NCI-H2196 treated with DMSO at 0.1 percent for 48 hours (cell line): ENCODE measurements around the gene RPP25.
A peak's percentile ranks its signal among the peaks of the same experiment; 100 is the strongest.
"Not testable (repeated sequence)": the region's sequence is repeated elsewhere in the genome, so short reads cannot be mapped to it uniquely, and the experiment has no call there.

ENCODE experiments used
- DNase-seq: peaks from one replicate; lab custom pipeline; 2025; ENCODE audit not compliant: unreplicated experiment; lab: John Stamatoyannopoulos, UW

Gene RPP25

DNA sequence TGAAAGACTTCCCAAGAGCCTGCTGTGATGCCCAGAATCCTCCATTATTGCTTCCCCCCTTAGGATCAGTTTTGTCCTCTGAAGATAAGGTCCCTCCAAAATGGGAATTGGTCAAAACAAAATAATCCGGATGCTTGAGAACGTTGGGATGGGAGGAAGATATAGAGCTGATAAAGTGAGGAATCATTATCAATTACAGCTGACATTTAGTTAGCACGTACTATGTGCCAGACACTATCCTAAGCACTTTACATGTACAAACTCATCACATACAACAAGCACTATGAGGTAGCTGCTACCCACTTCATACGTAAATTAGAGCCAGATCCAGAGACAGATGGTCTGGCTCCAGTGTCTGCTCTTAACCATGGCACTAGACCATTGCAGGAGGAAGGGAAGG lies 6.6 kb upstream of the RPP25 start:
- no peak for DNase-seq

DNA sequence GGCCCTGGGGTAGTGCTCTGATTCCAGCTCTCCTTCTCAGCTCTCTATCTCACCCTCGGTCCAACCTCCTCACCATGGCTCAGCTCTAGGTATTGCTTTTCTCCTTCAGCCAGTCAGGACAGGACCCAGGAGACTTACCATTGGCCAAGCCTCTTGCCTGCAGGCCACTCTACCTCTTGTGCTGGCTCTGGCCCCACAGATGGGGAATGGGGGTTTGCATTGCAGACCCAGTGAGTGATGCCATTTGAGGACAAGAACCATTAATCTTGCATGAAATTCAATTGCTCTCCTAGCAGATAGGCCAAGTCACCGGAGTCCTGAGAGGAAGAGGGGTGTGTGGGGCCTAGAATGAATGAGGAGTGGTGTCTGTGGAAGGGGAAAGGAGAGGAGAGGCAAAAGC lies 6.1 kb upstream of the RPP25 start:
- no peak for DNase-seq

DNA sequence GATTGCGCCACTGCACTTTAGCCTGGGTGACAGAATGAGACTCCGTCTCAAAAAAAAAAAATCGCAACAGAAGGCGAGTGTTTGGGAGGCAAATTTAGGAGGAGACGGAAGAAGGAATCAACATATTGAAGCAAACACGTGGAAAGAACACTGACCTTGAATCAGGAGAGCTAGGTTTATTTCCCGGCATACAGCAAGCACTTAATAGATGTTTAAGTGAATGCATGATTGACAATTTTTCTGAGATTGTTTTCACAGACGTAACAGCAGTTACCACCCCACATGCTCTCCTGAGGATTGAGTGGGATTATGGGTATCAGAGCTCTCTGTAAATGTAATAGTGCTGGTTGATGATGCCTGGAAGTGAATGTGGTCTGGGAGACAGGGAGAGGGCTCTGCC lies 5.6 kb upstream of the RPP25 start:
- DNase-seq = no peak

DNA sequence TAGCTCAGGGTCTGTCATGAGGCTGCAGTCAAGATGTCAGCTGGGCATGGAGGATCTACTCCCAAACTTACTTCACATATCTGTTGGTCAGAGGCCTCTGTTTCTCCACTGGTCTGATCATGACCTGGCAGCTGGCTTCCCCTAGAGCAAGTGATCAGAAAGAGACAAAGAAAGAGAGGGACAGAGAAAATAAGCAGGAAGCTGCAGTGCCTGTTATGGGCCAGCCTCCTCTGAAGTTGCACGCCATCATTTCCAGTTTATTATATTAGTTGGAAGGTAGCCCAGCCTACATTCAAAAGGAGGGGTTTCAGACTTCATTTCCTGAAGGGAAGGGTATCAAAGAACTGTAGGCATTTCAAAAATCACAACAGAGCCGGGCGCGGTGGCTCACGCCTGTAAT lies 5.0 kb upstream of the RPP25 start:
- DNase-seq = peak; percentile 21

DNA sequence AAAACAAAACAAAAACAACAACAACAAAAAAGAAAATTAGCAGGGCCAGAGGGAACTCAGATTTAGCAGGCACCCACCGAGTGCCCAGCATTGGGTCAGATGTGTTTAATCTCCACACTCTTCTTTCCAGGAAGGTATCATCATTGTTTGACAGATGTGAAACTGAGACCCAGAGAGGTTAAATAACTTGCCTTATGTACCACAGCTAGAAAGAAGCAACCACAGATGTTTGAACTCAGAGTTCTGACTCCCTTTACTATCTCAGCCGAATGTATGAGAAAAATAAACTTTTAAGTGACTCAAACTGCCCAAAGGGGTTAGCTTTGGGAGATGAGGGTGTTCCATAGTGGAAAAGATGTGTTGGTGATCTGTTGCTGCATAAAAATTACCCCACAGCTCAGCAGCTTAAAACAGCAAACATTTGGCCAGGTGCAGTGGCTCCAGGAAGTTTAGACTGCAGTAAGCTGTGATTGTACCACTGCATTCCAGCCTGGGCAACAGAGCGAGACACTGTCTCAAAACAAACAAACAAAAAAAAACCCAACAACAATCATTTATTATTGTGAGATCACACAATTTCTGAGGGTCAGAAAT lies 4.5 kb upstream of the RPP25 start:
- DNase-seq = no peak

DNA sequence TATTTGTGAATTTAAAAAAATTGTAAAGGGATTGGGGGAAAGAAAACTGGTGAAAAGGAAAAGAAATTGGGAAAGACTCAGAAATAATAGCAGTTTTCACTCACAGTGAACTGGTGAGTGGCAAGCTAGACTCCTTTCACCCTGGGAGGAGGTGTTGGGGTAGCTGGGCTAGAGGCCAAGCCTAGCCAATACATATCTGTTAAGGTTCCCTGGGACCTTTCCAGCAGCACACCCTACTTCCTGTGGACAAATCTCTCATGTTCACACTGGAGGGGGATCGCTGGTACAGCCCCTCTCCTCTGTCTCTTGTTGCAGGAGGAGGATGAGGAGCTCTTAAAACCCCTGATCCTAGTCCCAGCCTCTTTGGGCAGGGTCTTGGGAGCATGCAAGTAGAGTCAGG lies 3.7 kb upstream of the RPP25 start:
- no peak for DNase-seq

DNA sequence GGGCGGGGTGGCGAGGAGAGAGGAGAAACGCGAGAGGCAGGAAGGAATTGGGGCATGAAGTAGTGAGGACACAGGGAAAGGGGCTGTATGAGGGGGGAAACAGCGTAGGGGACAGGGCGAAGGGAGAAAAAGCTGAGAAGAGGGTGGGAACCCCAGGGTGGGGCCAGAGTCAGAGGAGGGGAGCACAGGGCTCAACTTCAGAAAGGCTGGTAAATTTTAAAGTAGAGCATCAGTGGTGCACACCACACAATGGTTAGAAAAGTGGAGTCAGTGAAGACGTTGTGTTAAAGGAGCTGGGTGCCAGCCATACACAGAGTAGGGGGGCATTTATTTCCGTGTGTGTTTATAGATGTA lies 3.0 kb upstream of the RPP25 start:
- no peak for DNase-seq

DNA sequence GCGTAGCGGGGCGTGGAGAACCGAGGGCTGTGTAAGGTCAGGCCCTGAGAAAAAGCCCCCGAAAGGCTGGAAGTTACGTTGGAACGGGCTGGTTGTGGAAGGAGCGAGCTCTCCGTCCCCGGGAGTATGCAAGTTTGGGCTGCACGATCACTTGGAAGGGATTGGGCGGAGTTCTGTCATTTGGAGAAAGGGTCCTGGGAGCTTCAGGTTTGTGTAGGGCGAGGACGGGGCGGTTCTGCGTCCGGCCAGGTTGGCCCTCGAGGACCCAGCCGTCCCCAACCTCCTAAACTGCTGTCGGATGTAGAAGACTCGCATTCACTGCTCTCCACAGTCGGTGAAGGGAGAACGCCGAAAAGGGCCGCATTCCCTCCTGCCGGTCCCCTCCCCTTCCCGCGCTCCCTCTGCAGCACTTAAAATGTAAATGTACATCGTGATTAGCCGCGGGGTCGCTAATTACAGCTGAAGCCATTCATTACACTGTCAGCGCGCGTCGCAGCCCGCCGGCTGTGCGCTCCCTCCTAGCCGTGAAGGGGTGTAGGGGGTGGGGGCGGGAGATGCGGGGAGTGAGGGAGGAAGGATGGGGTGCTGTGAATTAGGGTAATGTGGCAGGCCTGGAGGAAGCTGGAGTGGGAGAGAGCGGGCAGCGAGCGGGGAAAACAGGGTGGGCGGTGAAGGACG lies 2.5 kb upstream of the RPP25 start:
- DNase-seq = no peak

DNA sequence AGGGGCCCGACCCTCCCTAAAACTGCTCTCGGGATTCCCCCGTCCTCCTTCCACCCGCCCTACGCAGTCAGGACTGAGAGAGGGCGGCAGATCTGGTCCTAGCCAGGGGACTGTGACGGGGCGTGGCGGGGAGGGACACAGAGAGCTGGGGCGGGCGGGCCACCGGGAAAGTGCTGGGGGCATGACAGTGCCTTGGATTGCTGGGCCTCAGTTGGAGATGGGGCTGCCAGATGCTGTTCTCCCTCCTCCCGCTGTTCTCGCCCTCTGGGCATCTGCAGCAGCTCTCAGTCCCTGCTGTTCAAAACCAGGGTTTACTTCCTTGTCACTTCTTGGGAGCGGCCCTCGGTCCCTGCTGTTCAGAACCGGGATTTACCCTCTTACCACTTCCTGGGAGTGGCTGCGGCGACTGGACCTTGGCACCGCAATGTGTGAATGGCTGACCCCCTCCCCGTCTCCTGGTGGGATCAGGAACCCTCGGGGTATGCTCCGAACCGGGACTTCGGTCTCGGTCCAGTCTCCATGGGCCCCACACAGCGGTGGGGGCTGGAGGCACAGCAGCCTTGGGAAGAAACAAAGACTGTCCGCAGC lies 1.8 kb upstream of the RPP25 start:
- no peak for DNase-seq

DNA sequence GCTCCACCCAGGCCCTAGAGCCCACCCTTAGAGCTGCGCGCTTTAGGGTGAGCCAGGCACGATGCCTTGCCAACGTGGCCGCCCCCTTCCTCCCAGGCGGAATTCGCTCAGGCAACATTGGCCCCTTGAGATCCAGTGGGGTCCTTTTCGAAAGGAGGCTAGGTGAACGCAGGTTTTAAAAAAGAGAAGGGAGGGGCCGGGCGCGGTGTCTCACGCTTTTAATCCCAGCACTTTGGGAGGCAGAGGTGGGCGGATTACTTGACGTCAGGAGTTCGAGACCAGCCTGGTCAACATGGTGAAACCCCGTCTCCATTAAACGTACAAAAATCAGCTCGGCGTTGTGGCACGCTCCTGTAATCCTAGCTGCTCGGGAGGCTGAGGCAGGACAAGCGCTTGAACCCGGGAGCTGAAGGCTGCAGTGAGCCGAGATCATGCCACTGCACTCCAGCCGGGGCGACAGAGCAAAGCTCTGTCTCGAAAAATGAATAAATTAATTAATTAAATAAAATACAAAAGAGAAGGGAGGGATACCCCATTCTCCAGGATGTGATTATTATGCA lies 984 bp upstream of the RPP25 start:
- DNase-seq = no peak

DNA sequence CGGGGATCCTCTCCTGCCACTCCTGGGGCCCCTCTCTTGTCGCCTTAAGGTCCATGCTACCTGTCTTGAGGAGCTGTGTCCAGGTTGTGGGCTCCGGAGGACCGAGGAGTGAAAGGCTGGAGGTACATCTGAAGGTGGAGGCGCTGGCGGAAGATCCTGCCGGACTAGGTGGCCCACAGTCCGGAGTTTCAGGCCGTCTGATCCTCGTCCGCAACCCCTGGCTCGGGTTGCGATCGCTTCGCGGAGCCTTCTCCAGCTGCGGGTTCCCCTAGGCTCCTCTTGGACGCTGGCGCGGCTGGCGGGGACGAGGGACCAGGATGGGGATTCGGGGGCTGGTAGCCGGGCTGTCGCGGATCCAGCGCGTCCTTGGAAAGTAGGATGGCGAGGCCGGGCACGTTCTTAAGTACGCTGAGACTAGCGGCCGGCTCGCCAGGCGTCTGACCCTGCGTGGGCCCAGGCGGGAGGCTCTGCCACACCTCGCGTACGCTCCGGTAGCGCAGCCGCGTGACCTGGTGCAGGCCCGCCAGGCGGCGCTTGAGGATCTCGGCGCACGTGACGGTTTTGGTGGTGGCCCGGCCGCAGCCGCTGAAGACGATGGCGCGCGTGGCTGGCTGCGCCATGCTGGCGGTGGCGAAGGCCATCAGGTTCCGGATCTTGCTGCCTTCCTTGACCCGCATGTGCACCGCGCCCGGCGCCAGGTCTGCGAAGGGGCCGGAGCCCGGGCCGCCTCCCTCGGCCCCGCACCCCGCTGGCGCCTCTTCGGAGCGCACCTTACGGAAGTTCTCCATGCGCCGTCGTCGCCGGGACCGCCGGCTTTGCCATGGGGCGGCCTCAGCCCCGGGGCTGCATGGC lies 550 bp downstream of the RPP25 start:
- DNase-seq = peak; percentile 28

DNA sequence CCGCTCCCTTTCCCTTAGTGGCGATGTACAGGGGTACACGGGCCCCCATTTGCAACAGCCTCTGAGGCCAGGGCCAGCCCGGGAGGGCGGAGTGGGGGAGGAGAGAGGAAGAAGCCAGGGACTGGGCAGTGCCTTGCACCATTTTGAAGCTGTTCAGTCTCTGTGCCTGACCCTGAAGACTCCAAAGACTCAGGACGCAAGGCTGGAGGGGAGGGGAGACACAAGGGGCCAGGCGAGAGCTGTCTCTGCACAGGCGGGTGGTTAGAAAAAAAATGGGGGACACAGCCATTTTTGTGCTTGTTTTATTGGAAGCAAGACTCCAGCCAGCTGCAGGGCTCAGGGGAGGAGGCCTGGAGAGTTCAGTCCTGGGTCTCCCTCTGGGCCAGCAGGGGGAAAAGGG lies 1.6 kb downstream of the RPP25 start:
- no peak for DNase-seq

DNA sequence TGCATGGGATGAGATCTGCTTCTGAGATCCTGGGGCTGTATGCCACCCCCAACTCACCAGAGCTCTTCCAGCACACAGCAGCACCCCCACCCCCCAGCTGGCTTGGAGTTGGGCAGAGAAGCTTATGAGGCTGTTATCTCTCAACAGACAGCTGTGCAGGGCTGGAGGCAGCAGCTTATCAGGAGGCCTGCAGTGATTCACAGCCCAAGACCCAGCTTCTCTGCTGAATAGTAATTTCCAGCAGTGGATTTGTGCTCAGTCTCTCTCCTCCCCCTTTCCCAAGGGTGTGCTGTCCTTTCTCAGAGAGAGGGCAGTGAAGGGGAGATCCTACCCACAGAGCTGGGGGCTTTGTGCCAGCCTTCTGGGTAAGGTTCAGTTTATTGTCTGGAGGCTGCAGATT lies 2.1 kb downstream of the RPP25 start:
- DNase-seq = no peak

DNA sequence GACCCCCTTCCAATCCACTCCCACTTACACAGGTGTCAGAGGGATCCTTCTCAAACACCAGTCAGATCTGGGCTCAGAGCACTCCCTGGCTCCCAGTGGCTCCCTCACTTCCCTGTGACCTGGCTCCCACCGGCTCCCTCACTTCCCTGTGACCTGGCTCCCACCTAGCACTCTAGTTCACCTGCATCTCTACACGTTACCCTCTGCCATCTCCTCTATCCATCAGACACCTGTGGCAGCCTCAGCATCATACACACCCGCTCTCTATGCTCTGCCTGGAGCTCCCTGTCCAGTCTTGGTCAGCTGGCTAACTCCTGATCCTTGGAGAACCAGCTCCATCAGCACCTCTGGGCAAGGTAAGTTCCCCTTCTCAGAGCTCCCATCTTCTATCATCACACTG lies 5.6 kb downstream of the RPP25 start:
- no peak for DNase-seq

DNA sequence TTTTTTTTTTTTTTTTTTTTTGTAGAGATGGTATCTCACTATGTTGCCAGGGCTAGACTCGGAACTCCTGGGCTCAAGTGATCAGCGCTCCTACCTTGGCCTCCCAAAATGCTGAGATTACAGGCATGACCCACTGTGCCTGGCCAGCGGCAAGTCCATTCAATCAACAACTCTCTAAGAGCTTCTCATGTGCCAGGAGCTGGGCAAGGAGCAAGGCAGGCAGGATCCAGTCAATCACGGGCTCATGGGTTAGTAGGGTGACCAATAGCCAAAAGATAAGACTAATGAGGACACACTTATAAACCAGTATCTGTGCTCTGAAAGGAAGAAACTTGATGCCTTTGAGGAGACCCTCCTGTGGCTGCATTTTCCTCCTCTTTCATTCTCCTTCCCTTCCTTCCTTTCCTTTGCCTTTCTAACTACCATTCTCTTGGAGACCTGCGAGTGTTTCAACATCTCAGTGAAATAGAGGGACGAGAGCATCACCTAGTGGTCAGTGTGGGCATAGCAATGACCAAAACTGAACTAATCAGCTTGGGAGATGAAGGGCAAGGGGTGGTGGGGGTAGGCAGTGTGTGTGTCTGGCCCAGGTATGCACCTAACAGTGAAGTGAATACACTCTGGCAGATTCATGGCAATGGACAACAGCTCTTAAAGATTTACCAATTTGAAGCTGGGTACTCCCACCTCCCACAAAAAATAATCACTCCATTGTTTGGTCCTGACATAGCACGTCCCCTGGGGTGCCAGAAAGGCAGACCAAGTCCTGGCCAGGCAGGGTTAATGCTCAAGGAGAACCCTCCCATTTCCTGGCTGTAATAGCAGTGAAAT lies 6.3 kb downstream of the RPP25 start:
- peak; percentile 10 for DNase-seq

DNA sequence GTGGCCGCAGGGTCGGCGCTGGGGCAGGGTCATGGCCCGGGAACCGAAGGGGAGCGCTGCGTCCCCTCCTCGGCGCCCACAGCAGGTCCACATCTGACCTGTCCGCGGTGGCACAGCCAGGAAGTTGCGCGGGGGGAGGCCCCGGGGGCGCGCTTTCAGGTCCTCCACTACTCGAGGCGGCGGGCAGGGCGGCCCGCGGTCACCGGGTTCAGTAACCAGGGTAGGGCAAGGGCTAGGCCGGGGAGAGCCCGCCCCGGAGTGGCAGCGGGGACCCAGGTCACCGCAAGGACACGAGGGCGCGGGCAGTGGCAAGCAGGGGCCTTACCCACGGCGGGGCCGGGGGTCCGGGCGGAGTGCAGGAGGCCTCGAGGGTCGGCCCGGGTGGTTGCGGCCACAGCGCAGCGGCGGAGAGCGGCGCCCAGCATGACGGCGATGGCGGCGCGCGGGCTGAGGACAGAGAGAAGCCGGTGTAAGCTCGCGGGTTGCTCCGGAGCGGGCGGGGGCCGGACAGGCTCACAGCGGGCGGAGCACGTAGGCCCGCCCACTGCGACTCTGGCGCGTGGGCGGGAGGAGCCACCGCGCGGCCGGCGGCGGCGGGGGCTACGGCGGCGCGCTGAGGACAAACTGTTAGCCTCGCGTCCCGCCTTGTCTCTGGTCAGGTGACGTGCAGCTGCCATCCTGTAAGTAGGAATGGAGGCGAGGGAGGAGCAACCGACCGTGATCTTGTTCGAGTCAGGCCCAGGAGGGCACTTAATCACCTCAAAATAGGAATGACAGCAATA lies 18.8 kb downstream of the RPP25 start, which contains the start of gene COX5A:
COX5A (minus strand) TSS at position 484 of the 782 bp plus-strand sequence; CDS start at position 425, 59 bp downstream.
- peak; percentile 71 for DNase-seq

DNA sequence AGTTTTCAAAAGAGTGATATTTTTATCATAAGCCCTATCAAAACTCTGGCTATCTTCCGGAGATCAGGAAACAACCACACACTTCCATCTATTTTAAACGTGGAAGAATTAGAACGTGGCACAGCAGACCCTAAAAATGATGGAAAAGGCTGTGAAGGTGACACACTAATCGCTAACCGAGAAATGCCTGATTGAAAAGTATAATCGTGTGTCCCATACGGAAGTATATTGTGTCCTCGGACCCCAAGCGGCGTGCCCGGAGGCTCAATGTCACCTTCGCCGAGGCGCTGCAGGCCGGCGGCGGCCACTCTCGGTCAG lies 19.3 kb downstream of the RPP25 start:
- DNase-seq = no peak

DNA sequence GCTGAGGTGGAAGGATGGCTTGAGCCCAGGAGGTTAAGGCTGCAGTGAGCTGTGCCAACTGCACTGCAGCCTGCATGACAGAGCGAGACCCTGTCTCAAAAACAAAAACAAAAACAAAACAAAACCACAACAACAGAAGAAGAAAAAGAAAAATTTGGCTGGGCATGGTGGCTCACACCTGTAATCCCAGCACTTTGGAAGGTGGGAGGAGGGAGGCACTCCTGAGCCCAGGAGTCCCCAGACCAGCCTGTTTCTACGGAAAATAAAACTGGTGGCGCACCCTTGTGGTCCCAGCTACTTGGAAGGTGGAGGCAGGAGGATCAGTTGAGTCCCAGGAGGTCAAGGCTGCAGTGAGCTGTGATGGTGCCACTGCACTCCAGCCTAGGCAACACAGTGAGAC lies 21.4 kb downstream of the RPP25 start:
- DNase-seq = not testable (repeated sequence)

DNA sequence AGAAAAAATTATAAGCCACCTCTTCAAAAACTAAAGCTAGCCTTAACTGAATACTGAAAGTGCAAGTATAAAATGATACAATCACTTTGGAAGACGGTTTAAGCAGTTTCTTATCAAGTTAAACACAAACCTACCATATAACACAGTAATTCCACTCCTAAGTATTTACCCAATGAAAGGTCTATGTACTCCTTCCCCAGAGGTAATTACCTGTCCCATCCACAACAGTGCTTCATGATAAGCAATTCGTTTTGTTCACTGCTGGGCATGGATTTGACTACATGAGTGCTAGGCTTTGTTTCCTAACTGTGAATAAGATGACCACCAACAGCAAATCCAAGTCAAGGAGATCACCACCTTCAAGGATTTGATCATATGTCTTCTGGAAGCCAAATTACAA lies 23.0 kb downstream of the RPP25 start:
- no peak for DNase-seq

DNA sequence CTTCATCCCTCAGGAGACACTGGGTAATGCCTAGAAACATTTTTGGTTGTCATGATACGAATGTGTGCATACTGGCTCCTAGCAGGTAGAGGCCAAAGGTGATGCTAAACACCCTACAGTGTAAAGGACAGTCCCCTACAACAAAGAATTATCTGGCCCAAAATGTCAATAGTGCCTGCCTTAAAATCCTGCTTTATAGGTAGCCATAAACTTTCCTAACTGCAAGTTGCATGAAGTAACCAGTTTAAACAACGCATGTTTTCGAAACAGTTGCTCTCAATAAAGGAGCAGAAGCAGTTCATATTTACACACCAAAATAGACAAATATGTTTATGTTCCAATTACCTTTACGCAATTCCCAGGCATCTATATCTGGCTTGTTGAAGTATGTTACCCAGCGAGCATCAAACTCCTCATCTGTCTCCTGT lies 27.8 kb downstream of the RPP25 start:
- DNase-seq = no peak
